Measurements from ENCODE around the gene TRIM47. TPM values are rescaled to one million over a fixed set of nuclear protein-coding genes. Genes with fewer than 3 reads are reported as not detected.

The TRIM47 gene
- total and polyA plus RNA-seq, 2 of the 13 experiments (the other 11 are each of a cell fraction or from before 2014, with no cell fraction given) = 33.5 to 82.0 TPM

DNA sequence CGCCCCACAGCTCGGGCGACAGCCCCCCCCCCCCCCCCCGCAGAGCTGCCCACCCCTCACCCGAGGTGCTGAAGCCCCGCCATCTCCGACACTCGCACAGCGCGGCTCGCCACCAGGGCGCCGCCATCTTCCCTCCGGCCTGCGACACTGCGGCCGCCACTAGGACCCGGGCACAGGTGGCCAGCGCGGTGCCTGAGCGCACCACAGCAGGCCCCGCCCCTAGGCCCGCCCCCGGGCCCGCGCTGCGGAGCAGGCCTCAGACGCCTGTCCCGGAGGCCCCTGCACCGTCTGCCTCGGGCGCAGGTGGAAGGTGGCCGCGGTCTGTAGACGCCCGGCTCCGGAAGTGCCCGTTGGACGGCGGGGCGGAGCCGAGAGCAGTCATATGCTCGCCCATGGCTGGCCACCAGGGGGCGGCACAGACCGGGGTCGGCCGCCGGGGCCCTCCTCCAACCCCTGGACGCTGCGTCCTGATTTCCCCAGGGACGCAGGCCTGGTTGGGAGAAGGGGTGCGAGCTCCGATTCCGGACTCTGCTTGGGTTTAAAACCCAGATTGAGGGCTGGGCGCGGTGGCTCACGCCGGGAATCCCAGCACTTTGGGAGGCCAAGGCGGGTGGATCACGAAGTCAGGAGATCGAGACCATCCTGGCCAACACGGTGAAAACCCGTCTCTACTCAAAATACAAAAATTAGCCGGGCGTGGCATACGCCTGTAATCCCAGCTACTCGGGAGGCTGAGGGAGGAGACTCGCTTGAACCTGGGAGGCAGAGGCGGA, 26.6 kb upstream of the TRIM47 start, which contains the start of gene MRPL38 (continued):
- peak; percentile 73 for TF ChIP-seq FOXO1 (CRISPR knock-in tag; IDR thresholded peaks at IDR 0.05)
- peak; percentile 70; the same call in 1 of the 2 replicates for TF ChIP-seq ZNF678 (CRISPR knock-in tag; IDR thresholded peaks at IDR 0.05)
- peak; percentile 98 for TF ChIP-seq SPEN (CRISPR knock-in tag; IDR thresholded peaks at IDR 0.05; ENCODE audit: low read depth)
- TF ChIP-seq, protein P1, sequence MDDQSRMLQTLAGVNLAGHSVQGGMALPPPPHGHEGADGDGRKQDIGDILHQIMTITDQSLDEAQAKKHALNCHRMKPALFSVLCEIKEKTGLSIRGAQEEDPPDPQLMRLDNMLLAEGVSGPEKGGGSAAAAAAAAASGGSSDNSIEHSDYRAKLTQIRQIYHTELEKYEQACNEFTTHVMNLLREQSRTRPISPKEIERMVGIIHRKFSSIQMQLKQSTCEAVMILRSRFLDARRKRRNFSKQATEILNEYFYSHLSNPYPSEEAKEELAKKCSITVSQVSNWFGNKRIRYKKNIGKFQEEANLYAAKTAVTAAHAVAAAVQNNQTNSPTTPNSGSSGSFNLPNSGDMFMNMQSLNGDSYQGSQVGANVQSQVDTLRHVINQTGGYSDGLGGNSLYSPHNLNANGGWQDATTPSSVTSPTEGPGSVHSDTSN (CRISPR knock-in tag; IDR thresholded peaks at IDR 0.05; ENCODE audit: borderline replicate concordance) = 0 out of 2 replicates have a peak, but pooled peaks have one; percentile 16
- TF ChIP-seq, protein P2, sequence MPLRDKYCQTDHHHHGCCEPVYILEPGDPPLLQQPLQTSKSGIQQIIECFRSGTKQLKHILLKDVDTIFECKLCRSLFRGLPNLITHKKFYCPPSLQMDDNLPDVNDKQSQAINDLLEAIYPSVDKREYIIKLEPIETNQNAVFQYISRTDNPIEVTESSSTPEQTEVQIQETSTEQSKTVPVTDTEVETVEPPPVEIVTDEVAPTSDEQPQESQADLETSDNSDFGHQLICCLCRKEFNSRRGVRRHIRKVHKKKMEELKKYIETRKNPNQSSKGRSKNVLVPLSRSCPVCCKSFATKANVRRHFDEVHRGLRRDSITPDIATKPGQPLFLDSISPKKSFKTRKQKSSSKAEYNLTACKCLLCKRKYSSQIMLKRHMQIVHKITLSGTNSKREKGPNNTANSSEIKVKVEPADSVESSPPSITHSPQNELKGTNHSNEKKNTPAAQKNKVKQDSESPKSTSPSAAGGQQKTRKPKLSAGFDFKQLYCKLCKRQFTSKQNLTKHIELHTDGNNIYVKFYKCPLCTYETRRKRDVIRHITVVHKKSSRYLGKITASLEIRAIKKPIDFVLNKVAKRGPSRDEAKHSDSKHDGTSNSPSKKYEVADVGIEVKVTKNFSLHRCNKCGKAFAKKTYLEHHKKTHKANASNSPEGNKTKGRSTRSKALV (CRISPR knock-in tag; IDR thresholded peaks at IDR 0.05) = peak; percentile 93; the same call in 1 of the 2 replicates
- TF ChIP-seq HIVEP1 (CRISPR knock-in tag; IDR thresholded peaks at IDR 0.05) = peak; percentile 93
- TF ChIP-seq ZNF879 (CRISPR knock-in tag; IDR thresholded peaks at IDR 0.05) = peak; percentile 58
- peak; percentile 88 for TF ChIP-seq SNAPC2 (CRISPR knock-in tag; IDR thresholded peaks at IDR 0.05)
- TF ChIP-seq ZNF205 (CRISPR knock-in tag; IDR thresholded peaks at IDR 0.05) = peak; percentile 95
- TF ChIP-seq ATF4 (CRISPR knock-in tag; IDR thresholded peaks at IDR 0.05) = peak in 1 of 2 experiments; percentile 68; a peak in 2 of 4 replicates
- TF ChIP-seq ZNF724P (CRISPR knock-in tag; IDR thresholded peaks at IDR 0.05; ENCODE audit: borderline replicate concordance) = peak; percentile 93
- 0 out of 2 replicates have a peak, but pooled peaks have one; percentile 62 for TF ChIP-seq GTF3A (CRISPR knock-in tag; conservative IDR thresholded peaks at IDR 0.05)
- TF ChIP-seq FOXK1 (CRISPR knock-in tag; IDR thresholded peaks at IDR 0.05; ENCODE audit: borderline replicate concordance, low read depth) = peak; percentile 68; the same call in 1 of the 2 replicates
- no peak for TF ChIP-seq SMARCE1 (IDR thresholded peaks at IDR 0.05; ENCODE audit: borderline replicate concordance)
- 0 out of 2 replicates have a peak, but pooled peaks have one; percentile 8 for TF ChIP-seq NFE2 (CRISPR knock-in tag; IDR thresholded peaks at IDR 0.05)
- peak; percentile 65 for TF ChIP-seq TGIF2 (CRISPR knock-in tag; IDR thresholded peaks at IDR 0.05)
- TF ChIP-seq RBAK (CRISPR knock-in tag; IDR thresholded peaks at IDR 0.05) = no peak; the same call in 1 of the 2 replicates
- TF ChIP-seq MBD4 (IDR thresholded peaks at IDR 0.05; ENCODE audit: borderline replicate concordance, low read length) = no peak
- no peak for TF ChIP-seq ONECUT2 (CRISPR knock-in tag; IDR thresholded peaks at IDR 0.05)
- no peak for TF ChIP-seq GATA4 (IDR thresholded peaks at IDR 0.05; ENCODE audit: borderline replicate concordance, low read depth)
- TF ChIP-seq ZSCAN21 (CRISPR knock-in tag; IDR thresholded peaks at IDR 0.05; ENCODE audit: borderline replicate concordance) = peak; percentile 61; the same call in 1 of the 2 replicates
- no peak; the same call in 1 of the 2 replicates for TF ChIP-seq CHD2 (IDR thresholded peaks at IDR 0.05; ENCODE audit: low read depth, low read length)
- TF ChIP-seq ATF6 (CRISPR knock-in tag; conservative IDR thresholded peaks at IDR 0.05) = peak; percentile 95
- peak; percentile 50; the same call in 1 of the 2 replicates for TF ChIP-seq SIN3B (IDR thresholded peaks at IDR 0.05; ENCODE audit: low read length)

All from HepG2 (cell line).